Endodermal cell (in vitro differentiated cells): Measurements from ENCODE around the gene ZC3H4. TPM values are rescaled to one million over a fixed set of nuclear protein-coding genes. Genes with fewer than 3 reads are reported as not detected.
A peak's percentile ranks its signal among the peaks of the same experiment; 100 is the strongest.

Experiments used
- DNase-seq: peaks from one replicate; pipeline ENCODE4 v3.0.0-alpha.2; 2017
- H3K27ac ChIP-seq: 2 replicates; pipeline ENCODE4 v1.5.1; 2013; ENCODE audit warnings: mild to moderate bottlenecking, low read depth, low read length, moderate library complexity
- H3K27me3 ChIP-seq: 2 replicates; pipeline ENCODE4 v1.6.1; 2013; ENCODE audit warnings: mild to moderate bottlenecking, low read length, moderate library complexity; ENCODE audit not compliant: insufficient read depth, control insufficient read depth, poor library complexity, severe bottlenecking
- H3K36me3 ChIP-seq: 2 replicates; pipeline ENCODE4 v1.7.0; 2013; ENCODE audit warnings: mild to moderate bottlenecking, low read length, moderate library complexity; ENCODE audit not compliant: control insufficient read depth, insufficient read depth
- H3K4me1 ChIP-seq: one replicate; pipeline ENCODE4 v1.7.0; 2013; ENCODE audit warnings: low read length; ENCODE audit not compliant: control insufficient read depth, insufficient read depth
- H3K4me3 ChIP-seq: 2 replicates; pipeline ENCODE4 v1.5.1; 2013; ENCODE audit warnings: mild to moderate bottlenecking, low read length, moderate library complexity
- H3K9ac ChIP-seq: 2 replicates; pipeline ENCODE4 v1.6.1; 2013; ENCODE audit warnings: mild to moderate bottlenecking, low read length, moderate library complexity; ENCODE audit not compliant: poor library complexity, severe bottlenecking; ENCODE audit errors: extremely low read depth
- H3K9me3 ChIP-seq: 2 replicates; pipeline ENCODE4 v1.6.1; 2013; ENCODE audit warnings: mild to moderate bottlenecking, low read length, moderate library complexity; ENCODE audit not compliant: control insufficient read depth
- H3K27ac Mint-ChIP-seq: 2 replicates; pipeline ENCODE4 v1.8.0; 2020; ENCODE audit warnings: mixed read lengths
- H3K27me3 Mint-ChIP-seq: 2 replicates; pipeline ENCODE4 v1.8.0; 2021; ENCODE audit warnings: mild to moderate bottlenecking, mixed read lengths; ENCODE audit not compliant: insufficient read depth
- H3K36me3 Mint-ChIP-seq: 2 replicates; pipeline ENCODE4 v1.8.0; 2020; ENCODE audit warnings: low read depth, mixed read lengths
- H3K4me1 Mint-ChIP-seq: 2 replicates; pipeline ENCODE4 v1.8.0; 2020; ENCODE audit warnings: mixed read lengths
- H3K4me3 Mint-ChIP-seq: 2 replicates; pipeline ENCODE4 v1.8.0; 2020; ENCODE audit warnings: mild to moderate bottlenecking, moderate library complexity, mixed read lengths
- H3K9me3 Mint-ChIP-seq: 2 replicates; pipeline ENCODE4 v1.8.0; 2020; ENCODE audit warnings: mild to moderate bottlenecking, mixed read lengths
- CTCF ChIP-seq: fragments of 200-600 bp; sonication (generic); conservative IDR thresholded peaks from 2 replicates; pipeline ENCODE4 v1.5.0; 2021; ENCODE audit warnings: antibody characterized with exemption, mild to moderate bottlenecking
- WGBS, 2 experiments: methylation state at CpG; one replicate each; pipeline versions ENCODE4 v1.1.5 to v1.1.7; 2013; ENCODE audit warnings: missing lambda C conversion rate in 2 of 2, mixed read lengths in 1 of 2; ENCODE audit not compliant: insufficient coverage in 1 of 2, insufficient read length in 1 of 2; 5-methylcytosine and 5-hydroxymethylcytosine counted together
- total RNA-seq, 2 donors: library from RNA; stranded (reverse); fragmentation: NEBNext Ultra II Directional in 1 of 2; extraction: Animal tissue kit (Norgen Biotek cat#: 25700) in 1 of 2; gene quantifications; 2 replicates in 1 of 2; 3 replicates in 1 of 2; pipeline ENCODE4 v1.2.1, GENCODE V29; 2021

The ZC3H4 gene
- total RNA-seq, 2 donors from 2014 or later = 64.9 to 82.5 TPM

GRCh38 chr19:47100290-47100689 is 13.3 kb downstream of the ZC3H4 start:
- H3K4me1 Mint-ChIP-seq = peaks cover 18% of the 10 kb centered on the region

GRCh38 chr19:47099576-47100050 is 14.0 kb downstream of the ZC3H4 start:
- peaks cover 19% of the 10 kb centered on the region for H3K4me1 Mint-ChIP-seq
- Histone ChIP-seq H3K4me1 (no peaks in the 10 kb centered on the region), H3K27ac (peak overlapping the region; percentile 66), H3K27me3 (no peaks in the 10 kb centered on the region), H3K4me3 (no peak overlapping the region), H3K9me3 (no peaks in the 10 kb centered on the region), H3K9ac (no peak overlapping the region), H3K36me3 (peaks cover 29% of the 10 kb centered on the region)
- H3K9me3 Mint-ChIP-seq = no peaks in the 10 kb centered on the region
- H3K27ac Mint-ChIP-seq = peak overlapping the region; percentile 70
- no peak for TF ChIP-seq CTCF
- H3K36me3 Mint-ChIP-seq = peaks cover 20% of the 10 kb centered on the region
- no peaks in the 10 kb centered on the region for H3K27me3 Mint-ChIP-seq
- DNase-seq = peak; percentile 45
- H3K4me3 Mint-ChIP-seq = no peak overlapping the region
- 91 to 94% methylated on average over 6 of the region's 6 CpGs for WGBS, 2 experiments

More at GRCh38 chr19:47100290-47100689, 13.3 kb downstream of the ZC3H4 start:
- Histone ChIP-seq H3K27me3 (no peaks in the 10 kb centered on the region), H3K4me3 (no peak overlapping the region), H3K36me3 (peaks cover 30% of the 10 kb centered on the region), H3K9me3 (no peaks in the 10 kb centered on the region), H3K9ac (no peak overlapping the region), H3K27ac (peak overlapping the region; percentile 66), H3K4me1 (no peaks in the 10 kb centered on the region)
- no peak for DNase-seq
- no peaks in the 10 kb centered on the region for H3K9me3 Mint-ChIP-seq
- no peak overlapping the region for H3K4me3 Mint-ChIP-seq
- H3K27ac Mint-ChIP-seq = peak overlapping the region; percentile 5
- peaks cover 26% of the 10 kb centered on the region for H3K36me3 Mint-ChIP-seq
- WGBS, 2 experiments = 95 to 97% methylated on average over 5 of the region's 5 CpGs
- no peak for TF ChIP-seq CTCF
- no peaks in the 10 kb centered on the region for H3K27me3 Mint-ChIP-seq

GRCh38 chr19:47098608-47099007 is 15.0 kb downstream of the ZC3H4 start:
- H3K4me1 Mint-ChIP-seq = peaks cover 19% of the 10 kb centered on the region

More at GRCh38 chr19:47098608-47099007, 15.0 kb downstream of the ZC3H4 start:
- Mint-ChIP-seq H3K36me3 (peaks cover 24% of the 10 kb centered on the region), H3K9me3 (no peaks in the 10 kb centered on the region), H3K4me3 (no peak overlapping the region), H3K27ac (peak overlapping the region; percentile 59), H3K27me3 (no peaks in the 10 kb centered on the region)
- no peaks in the 10 kb centered on the region for H3K4me1 ChIP-seq
- no peak for DNase-seq
- H3K4me3 ChIP-seq = no peak overlapping the region
- H3K36me3 ChIP-seq = peaks cover 38% of the 10 kb centered on the region
- WGBS, 2 experiments = 85 to 100% methylated on average over 5 to 6 of the region's 6 CpGs
- H3K9ac ChIP-seq = no peak overlapping the region
- H3K9me3 ChIP-seq = no peaks in the 10 kb centered on the region
- H3K27me3 ChIP-seq = no peaks in the 10 kb centered on the region
- TF ChIP-seq CTCF = no peak
- no peak overlapping the region for H3K27ac ChIP-seq
